Endothelial cell of umbilical vein (primary cell): ENCODE measurements around the gene KIR3DL1. TPM values are rescaled to one million over a fixed set of nuclear protein-coding genes. Genes with fewer than 3 reads are reported as not detected.
"Not testable (repeated sequence)": the region's sequence is repeated elsewhere in the genome, so short reads cannot be mapped to it uniquely, and the experiment has no call there.

Experiments
- BruUV-seq: library from RNA; stranded (reverse); fragments of 400-500 nt; replicated peaks from 2 replicates; lab custom pipeline; 2021; lab: Mats Ljungman, UMichigan
- CTCF ChIA-PET: fragments of 300-600, 350-600 bp; sonication (Branson Sonifier 250); formaldehyde crosslinking; loops from one replicate; lab custom pipeline; 2021; ENCODE audit warnings: antibody characterized with exemption, inconsistent platforms; lab: Charles Lee
- POLR2A ChIA-PET: fragments of 300-600, 350-600 bp; sonication (Branson Sonifier 250); formaldehyde crosslinking; loops from one replicate; lab custom pipeline; 2021; ENCODE audit warnings: antibody characterized with exemption, inconsistent platforms; lab: Charles Lee
- DNase-seq: peaks from one replicate; pipeline ENCODE4 v3.0.0-alpha.2; 2011; ENCODE audit warnings: low read depth, low spot score
- FAIRE-seq: peaks from 2 replicates; lab custom pipeline; 2011; peaks lifted over from hg19 to GRCh38; lab: Jason Lieb, UNC
- H2AFZ ChIP-seq: 2 replicates; pipeline ENCODE4 v1.6.0; 2012; ENCODE audit warnings: low read depth, low read length, control low read depth, inconsistent platforms
- H3K27ac ChIP-seq: 2 replicates; pipeline ENCODE4 v1.5.1; 2011; ENCODE audit warnings: low read depth, mild to moderate bottlenecking, control low read depth, low read length, moderate library complexity; ENCODE audit not compliant: insufficient read depth
- H3K27me3 ChIP-seq, 2 experiments: 2 replicates each; pipeline versions ENCODE4 v1.6.0 to v1.6.1; 2011; ENCODE audit warnings: low read length in 2 of 2, mixed read lengths in 1 of 2; ENCODE audit not compliant: control insufficient read depth in 2 of 2, insufficient read depth in 2 of 2
- H3K36me3 ChIP-seq, 2 experiments: 2 replicates in 1 of 2; 3 replicates in 1 of 2; pipeline ENCODE4 v1.5.1; 2011; ENCODE audit warnings: low read length in 2 of 2, mild to moderate bottlenecking in 1 of 2, moderate library complexity in 1 of 2; ENCODE audit not compliant: control insufficient read depth in 2 of 2, insufficient read depth in 2 of 2; ENCODE audit errors: extremely low read depth in 1 of 2
- H3K4me1 ChIP-seq: 3 replicates; pipeline ENCODE4 v1.5.1; 2011; ENCODE audit warnings: mild to moderate bottlenecking, low read length; ENCODE audit not compliant: control insufficient read depth, insufficient read depth; ENCODE audit errors: extremely low read depth
- H3K4me2 ChIP-seq: 2 replicates; pipeline ENCODE4 v1.6.1; 2011; ENCODE audit warnings: low read length, control low read depth, mixed read lengths; ENCODE audit not compliant: insufficient read depth
- H3K4me3 ChIP-seq, 3 experiments: fragments of 200-600 bp in 1 of 3; sonication (generic), shearing (Covaris generic) in 1 of 3; replicated peaks in 1 of 3; 2 replicates each; pipeline ENCODE4 v1.5.1; 2011 to 2016; ENCODE audit warnings: control low read depth in 3 of 3, low read length in 3 of 3, mild to moderate bottlenecking in 2 of 3, inconsistent platforms in 1 of 3, low read depth in 1 of 3, moderate library complexity in 1 of 3; ENCODE audit not compliant: insufficient read depth in 1 of 3
- H3K79me2 ChIP-seq: 2 replicates; pipeline ENCODE4 v1.6.0; 2012; ENCODE audit warnings: low read length, inconsistent platforms; ENCODE audit not compliant: control insufficient read depth, insufficient read depth
- H3K9ac ChIP-seq: replicated peaks from 2 replicates; pipeline ENCODE3; 2011; ENCODE audit warnings: low read length, control low read depth; ENCODE audit not compliant: insufficient read depth; ENCODE audit errors: extremely low read depth
- H3K9me1 ChIP-seq: replicated peaks from 3 replicates; pipeline ENCODE4 v1.6.0; 2011; ENCODE audit warnings: mild to moderate bottlenecking, low read length; ENCODE audit not compliant: control insufficient read depth, insufficient read depth; ENCODE audit errors: extremely low read depth
- H3K9me3 ChIP-seq: replicated peaks from 2 replicates; pipeline ENCODE4 v1.5.1; 2012; ENCODE audit warnings: low read length, inconsistent platforms; ENCODE audit not compliant: control insufficient read depth, insufficient read depth
- H4K20me1 ChIP-seq: replicated peaks from 2 replicates; pipeline ENCODE3; 2011; ENCODE audit warnings: mild to moderate bottlenecking, low read length; ENCODE audit not compliant: control insufficient read depth, insufficient read depth; ENCODE audit errors: extremely low read depth
- dilution Hi-C: fragments of 300-500 bp; cut with MboI; formaldehyde crosslinking; loops from one replicate; pipeline ENCODE4 v1.15.0; 2019; ENCODE audit warnings: low sequenced_read_pairs; ENCODE audit not compliant: extremely low pct_ligation_motif_present
- intact Hi-C: fragments of 100-400 bp; cut with micrococcal nuclease; formaldehyde crosslinking; loops from one replicate; pipeline ENCODE4 v1.10.0; 2022
- polyA plus RNA-seq, 4 experiments: library from polyadenylated mRNA; depleted of rRNA in 3 of 4; stranded (reverse) in 3 of 4; unstranded in 1 of 4; fragments of >200 nt; gene quantifications; 2 replicates each; pipeline versions ENCODE4 v1.2.1 to v1.2.3, GENCODE V29; 2011 to 2012; ENCODE audit warnings: missing spikeins in 1 of 4
- total RNA-seq: library from RNA; stranded (reverse); gene quantifications from 2 replicates; pipeline ENCODE4 v1.2.3, GENCODE V29; 2021

KIR3DL1 gene
- total and polyA plus RNA-seq, 2 donors (not counting 3 experiments of a cell fraction or from before 2014, with no cell fraction given): not detected

DNA sequence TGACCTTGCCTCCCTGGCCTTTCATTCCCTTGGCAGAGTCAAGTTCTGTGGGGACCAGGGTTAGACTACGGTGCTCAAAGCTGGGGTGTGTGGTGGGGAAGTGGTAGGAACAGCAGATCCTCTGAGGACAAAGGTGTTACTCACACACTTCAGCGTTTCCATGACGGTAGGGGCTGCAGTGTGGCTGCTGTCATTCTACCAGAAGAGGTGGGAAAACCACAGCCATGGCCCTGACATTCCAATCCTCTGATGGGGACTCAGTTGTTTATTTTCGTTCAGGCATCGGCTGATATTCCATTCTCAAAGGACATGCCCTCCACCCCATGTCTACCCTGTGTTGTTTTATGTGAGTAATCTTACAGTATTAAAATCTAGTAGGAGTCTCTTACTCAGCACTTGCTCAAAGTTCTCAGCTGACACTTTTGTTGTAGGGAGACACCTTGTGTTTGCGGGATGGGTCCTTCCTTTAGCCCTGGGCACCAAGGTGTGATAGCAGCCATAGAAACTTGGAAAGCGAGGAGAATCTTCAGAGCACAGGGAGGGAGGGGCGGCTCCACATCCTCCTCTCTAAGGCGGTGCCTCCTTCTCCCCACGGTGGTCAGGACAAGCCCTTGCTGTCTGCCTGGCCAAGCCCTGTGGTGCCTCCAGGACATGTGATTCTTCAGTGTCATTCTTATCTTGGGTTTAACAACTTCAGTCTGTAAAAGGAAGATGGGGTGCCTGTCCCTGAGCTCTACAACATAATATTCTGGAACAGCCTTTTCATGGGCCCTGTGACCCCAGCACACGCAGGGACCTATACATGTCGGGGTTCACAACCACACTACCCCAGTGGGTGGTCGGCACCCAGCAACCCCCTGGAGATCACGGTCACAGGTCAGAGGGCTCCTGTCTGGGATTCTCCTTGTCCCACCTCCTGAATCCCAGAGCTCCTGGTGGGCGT lies 45.0 kb upstream of the KIR3DL1 start:
- H3K9ac ChIP-seq, intact Hi-C loops, H3K27ac ChIP-seq, H3K9me3 ChIP-seq, H3K4me3 ChIP-seq, H2AFZ ChIP-seq, H4K20me1 ChIP-seq, H3K27me3 ChIP-seq, DNase-seq, H3K4me2 ChIP-seq, BruUV-seq, dilution Hi-C loops, H3K4me1 ChIP-seq, POLR2A ChIA-PET, FAIRE-seq, H3K9me1 ChIP-seq, H3K36me3 ChIP-seq, CTCF ChIA-PET, H3K79me2 ChIP-seq: not testable (repeated sequence)

- POLR2A ChIA-PET, H3K27ac ChIP-seq, H3K4me2 ChIP-seq, intact Hi-C loops, H4K20me1 ChIP-seq, CTCF ChIA-PET, H3K9me3 ChIP-seq, H2AFZ ChIP-seq, BruUV-seq, H3K27me3 ChIP-seq, H3K4me3 ChIP-seq, H3K4me1 ChIP-seq, H3K9me1 ChIP-seq, H3K36me3 ChIP-seq, FAIRE-seq, H3K9ac ChIP-seq, dilution Hi-C loops, H3K79me2 ChIP-seq, DNase-seq: not testable (repeated sequence)
These were observed 43.6 kb upstream of the KIR3DL1 start for GRCh38 chr19:54772666-54773065.

DNA sequence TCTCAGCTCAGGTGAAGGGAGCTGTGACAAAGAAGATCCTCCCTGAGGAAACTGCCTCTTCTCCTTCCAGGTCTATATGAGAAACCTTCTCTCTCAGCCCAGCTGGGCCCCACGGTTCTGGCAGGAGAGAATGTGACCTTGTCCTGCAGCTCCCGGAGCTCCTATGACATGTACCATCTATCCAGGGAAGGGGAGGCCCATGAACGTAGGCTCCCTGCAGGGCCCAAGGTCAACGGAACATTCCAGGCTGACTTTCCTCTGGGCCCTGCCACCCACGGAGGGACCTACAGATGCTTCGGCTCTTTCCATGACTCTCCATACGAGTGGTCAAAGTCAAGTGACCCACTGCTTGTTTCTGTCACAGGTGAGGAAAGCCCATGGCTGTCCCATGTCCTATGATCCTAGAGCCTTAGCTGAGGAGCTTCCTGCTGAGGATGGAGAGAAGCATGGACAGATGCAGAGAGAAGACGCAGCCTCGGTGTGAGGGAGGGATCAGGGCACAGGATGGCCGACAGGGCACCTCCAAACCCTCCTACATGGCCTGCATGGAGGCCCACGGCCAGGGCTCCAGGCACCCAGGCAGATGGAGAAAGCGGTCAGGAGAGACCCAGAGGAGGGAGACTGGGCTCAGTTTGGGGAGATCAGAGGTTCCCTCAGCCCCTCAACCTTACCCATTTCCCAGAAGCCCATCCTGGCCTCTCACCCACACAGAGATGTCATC lies 41.0 kb upstream of the KIR3DL1 start:
- H3K9me3 ChIP-seq, H3K4me1 ChIP-seq, BruUV-seq, H4K20me1 ChIP-seq, dilution Hi-C loops, DNase-seq, H3K4me2 ChIP-seq, H3K36me3 ChIP-seq, H3K4me3 ChIP-seq, intact Hi-C loops, H3K9ac ChIP-seq, POLR2A ChIA-PET, FAIRE-seq, H3K27me3 ChIP-seq, H3K27ac ChIP-seq, H3K79me2 ChIP-seq, CTCF ChIA-PET, H2AFZ ChIP-seq, H3K9me1 ChIP-seq: not testable (repeated sequence)

- CTCF ChIA-PET, H3K27me3 ChIP-seq, DNase-seq, H3K4me1 ChIP-seq, dilution Hi-C loops, H3K27ac ChIP-seq, intact Hi-C loops, H3K36me3 ChIP-seq, H2AFZ ChIP-seq, H3K79me2 ChIP-seq, H4K20me1 ChIP-seq, H3K4me2 ChIP-seq, H3K9me3 ChIP-seq, BruUV-seq, POLR2A ChIA-PET, FAIRE-seq, H3K9me1 ChIP-seq, H3K9ac ChIP-seq, H3K4me3 ChIP-seq: not testable (repeated sequence)
These were observed 40.4 kb upstream of the KIR3DL1 start for GRCh38 chr19:54775830-54776229.
